Lower leg skin (tissue), 3 donors: ENCODE measurements around the gene TRAF2.
"Not testable (repeated sequence)": the region's sequence is repeated elsewhere in the genome, so short reads cannot be mapped to it uniquely, and the experiment has no call there.

ENCODE experiments used
- POLR2A ChIP-seq, 2 donors: fragments of 450-650 bp; IDR thresholded peaks; one replicate each; pipeline ENCODE4 v1.6.1; 2016 to 2017; ENCODE audit warnings: antibody characterized with exemption in 2 of 2, mild to moderate bottlenecking in 1 of 2, moderate library complexity in 1 of 2
- TF ChIP-seq, protein P1 (sequence below), 3 donors: fragments of 450-650 bp; IDR thresholded peaks; one replicate each; pipeline ENCODE4 v1.5.1; 2016; ENCODE audit warnings: antibody characterized with exemption in 3 of 3, mild to moderate bottlenecking in 3 of 3, moderate library complexity in 2 of 3

DNA sequence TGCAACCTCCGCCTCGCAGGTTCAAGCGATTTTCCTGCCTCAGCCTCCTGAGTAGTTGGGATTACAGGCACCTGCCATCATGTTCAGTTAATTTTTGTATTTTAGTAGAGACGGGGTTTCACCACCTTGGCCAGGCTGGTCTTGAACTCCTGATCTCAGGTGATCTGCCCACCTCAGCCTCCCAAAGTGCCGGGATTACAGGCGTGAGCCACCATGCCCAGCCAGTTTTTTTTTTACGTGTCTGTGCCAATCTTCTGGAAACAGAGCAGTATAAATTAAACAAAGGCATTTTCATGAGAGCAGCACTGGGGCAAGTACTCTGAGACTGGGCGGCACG lies 3.4 kb upstream of the TRAF2 start:
- TF ChIP-seq POLR2A (IDR thresholded peaks at IDR 0.05), result not testable (repeated sequence)
- TF ChIP-seq, protein P1, sequence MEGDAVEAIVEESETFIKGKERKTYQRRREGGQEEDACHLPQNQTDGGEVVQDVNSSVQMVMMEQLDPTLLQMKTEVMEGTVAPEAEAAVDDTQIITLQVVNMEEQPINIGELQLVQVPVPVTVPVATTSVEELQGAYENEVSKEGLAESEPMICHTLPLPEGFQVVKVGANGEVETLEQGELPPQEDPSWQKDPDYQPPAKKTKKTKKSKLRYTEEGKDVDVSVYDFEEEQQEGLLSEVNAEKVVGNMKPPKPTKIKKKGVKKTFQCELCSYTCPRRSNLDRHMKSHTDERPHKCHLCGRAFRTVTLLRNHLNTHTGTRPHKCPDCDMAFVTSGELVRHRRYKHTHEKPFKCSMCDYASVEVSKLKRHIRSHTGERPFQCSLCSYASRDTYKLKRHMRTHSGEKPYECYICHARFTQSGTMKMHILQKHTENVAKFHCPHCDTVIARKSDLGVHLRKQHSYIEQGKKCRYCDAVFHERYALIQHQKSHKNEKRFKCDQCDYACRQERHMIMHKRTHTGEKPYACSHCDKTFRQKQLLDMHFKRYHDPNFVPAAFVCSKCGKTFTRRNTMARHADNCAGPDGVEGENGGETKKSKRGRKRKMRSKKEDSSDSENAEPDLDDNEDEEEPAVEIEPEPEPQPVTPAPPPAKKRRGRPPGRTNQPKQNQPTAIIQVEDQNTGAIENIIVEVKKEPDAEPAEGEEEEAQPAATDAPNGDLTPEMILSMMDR (IDR thresholded peaks at IDR 0.05), result not testable (repeated sequence)
